ENCODE measurements around the gene POMGNT2. TPM values are rescaled to one million over a fixed set of nuclear protein-coding genes. Genes with fewer than 3 reads are reported as not detected.
"Not testable (repeated sequence)": the region's sequence is repeated elsewhere in the genome, so short reads cannot be mapped to it uniquely, and the experiment has no call there.

The POMGNT2 gene
- total RNA-seq, 1 donor from 2014 or later, result 4.8 TPM

GRCh38 chr3:43076857-43077256 is 29.0 kb downstream of the POMGNT2 start:
- intact Hi-C loops (cut with micrococcal nuclease), result no loop called here

- intact Hi-C loops (cut with micrococcal nuclease), result no loop called here
Observed at GRCh38 chr3:43075904-43076661, 29.8 kb downstream of the POMGNT2 start.

- intact Hi-C loops (cut with micrococcal nuclease), result no loop called here
Observed at GRCh38 chr3:43074901-43075689, 30.8 kb downstream of the POMGNT2 start.

- intact Hi-C loops (cut with micrococcal nuclease), result no loop called here
Observed at GRCh38 chr3:43074482-43074881, 31.4 kb downstream of the POMGNT2 start.

- intact Hi-C loops (cut with micrococcal nuclease), result no loop called here
Observed at GRCh38 chr3:43073836-43074220, 32.1 kb downstream of the POMGNT2 start.

GRCh38 chr3:43073116-43073835 is 32.6 kb downstream of the POMGNT2 start:
- intact Hi-C loops (cut with micrococcal nuclease), result no loop called here

GRCh38 chr3:43072361-43072760 is 33.5 kb downstream of the POMGNT2 start:
- intact Hi-C loops (cut with micrococcal nuclease), result no loop called here

- intact Hi-C loops (cut with micrococcal nuclease), result no loop called here
Observed at GRCh38 chr3:43071313-43071893, 34.5 kb downstream of the POMGNT2 start.

GRCh38 chr3:43070670-43071069 is 35.2 kb downstream of the POMGNT2 start:
- intact Hi-C loops (cut with micrococcal nuclease), result not testable (repeated sequence)

GRCh38 chr3:43063114-43063513 is 42.8 kb downstream of the POMGNT2 start:
- intact Hi-C loops (cut with micrococcal nuclease), result no loop called here

- intact Hi-C loops (cut with micrococcal nuclease), result no loop called here
Observed at GRCh38 chr3:43062564-43063040, 43.3 kb downstream of the POMGNT2 start.

- intact Hi-C loops (cut with micrococcal nuclease), result no loop called here
Observed at GRCh38 chr3:43062040-43062563, 43.8 kb downstream of the POMGNT2 start.

- intact Hi-C loops (cut with micrococcal nuclease), result no loop called here
Observed at GRCh38 chr3:43061101-43061895, 44.6 kb downstream of the POMGNT2 start.

- intact Hi-C loops (cut with micrococcal nuclease), result no loop called here
Observed at GRCh38 chr3:43059456-43059855, 46.4 kb downstream of the POMGNT2 start.

- intact Hi-C loops (cut with micrococcal nuclease), result no loop called here
Observed at GRCh38 chr3:43055806-43056770, 49.8 kb downstream of the POMGNT2 start.

GRCh38 chr3:43055393-43055792 is 50.5 kb downstream of the POMGNT2 start:
- intact Hi-C loops (cut with micrococcal nuclease), result no loop called here

GRCh38 chr3:43054754-43055153 is 51.1 kb downstream of the POMGNT2 start:
- intact Hi-C loops (cut with micrococcal nuclease), result no loop called here

- intact Hi-C loops (cut with micrococcal nuclease), result no loop called here
Observed at GRCh38 chr3:43053291-43053690, 52.6 kb downstream of the POMGNT2 start.

- intact Hi-C loops (cut with micrococcal nuclease), result no loop called here
Observed at GRCh38 chr3:43048470-43048869, 57.4 kb downstream of the POMGNT2 start.
